GM03348 (cell line): ENCODE measurements around the gene MYO1A.
"Not testable (repeated sequence)": the region's sequence is repeated elsewhere in the genome, so short reads cannot be mapped to it uniquely, and the experiment has no call there.

Source experiments
- DNase-seq: peaks from one replicate; pipeline ENCODE4 v3.0.0; 2012; ENCODE audit warnings: low spot score

The MYO1A gene

DNA sequence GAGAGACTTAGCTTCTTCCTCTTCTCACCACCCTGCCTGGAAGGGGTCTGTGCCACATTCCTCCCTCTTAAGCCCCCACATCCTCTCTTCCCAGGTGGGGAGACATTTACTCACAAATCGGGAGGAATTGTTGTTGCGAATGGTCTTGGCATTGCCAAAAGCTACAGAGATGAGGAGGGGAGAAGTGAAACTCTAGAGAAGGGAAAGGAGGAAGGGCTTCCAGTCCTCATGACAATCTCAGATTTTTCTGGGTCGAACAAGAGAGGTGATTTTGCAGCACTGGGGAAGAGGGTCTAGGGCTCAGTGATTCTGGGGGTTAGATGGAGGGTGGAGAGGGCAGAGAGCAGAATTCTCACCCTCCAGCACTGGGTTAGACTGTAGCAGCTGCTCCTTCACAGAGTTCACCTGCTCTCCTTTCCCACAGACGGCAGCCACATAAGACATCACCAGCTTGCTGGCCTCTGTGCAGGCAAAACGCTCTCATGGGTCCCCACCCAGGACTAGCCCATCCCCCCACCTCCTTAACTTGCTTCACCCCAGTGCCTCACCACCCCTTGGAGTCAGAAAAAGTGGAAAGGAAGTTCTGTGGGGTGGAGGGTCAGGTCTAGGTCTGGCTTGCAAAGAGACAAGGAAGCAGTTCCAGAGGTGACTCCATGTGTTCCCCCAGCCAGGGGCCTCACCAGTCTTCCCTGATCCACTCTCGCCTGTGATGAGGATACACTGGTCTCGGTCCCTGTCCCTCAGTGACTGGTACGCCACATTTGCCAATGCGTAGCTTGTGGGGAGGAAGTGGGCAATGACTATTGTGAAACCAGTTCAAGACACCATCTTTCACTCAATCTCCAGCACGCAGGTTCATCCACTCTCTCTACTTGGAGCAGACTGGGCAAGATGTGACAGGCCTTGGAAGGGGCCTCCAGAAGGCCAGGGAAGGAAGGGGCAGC, 2.7 kb downstream of the MYO1A start:
- no peak for DNase-seq

- DNase-seq = no peak
Observed at GRCh38 chr12:57046086-57046791, 3.7 kb downstream of the MYO1A start.

DNA sequence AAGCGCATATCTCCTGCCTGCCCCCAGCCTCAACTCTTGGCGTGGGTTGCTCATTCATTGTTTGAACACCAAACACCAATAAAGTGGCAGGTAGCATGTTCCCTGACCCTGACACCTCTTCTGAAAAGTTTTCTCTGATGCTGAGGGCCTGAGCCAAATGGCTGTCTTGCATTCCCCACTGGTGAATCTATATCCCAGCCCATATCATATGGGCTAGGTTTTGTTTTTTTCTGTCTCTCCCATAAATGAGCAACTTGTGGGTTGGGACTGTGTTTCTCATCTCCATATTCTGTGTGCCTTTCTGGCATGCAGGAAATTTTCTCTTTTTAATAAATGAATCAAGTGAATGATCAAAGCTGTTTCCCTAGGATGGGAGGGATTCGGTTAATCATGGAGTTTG, 5.0 kb downstream of the MYO1A start:
- no peak for DNase-seq

DNA sequence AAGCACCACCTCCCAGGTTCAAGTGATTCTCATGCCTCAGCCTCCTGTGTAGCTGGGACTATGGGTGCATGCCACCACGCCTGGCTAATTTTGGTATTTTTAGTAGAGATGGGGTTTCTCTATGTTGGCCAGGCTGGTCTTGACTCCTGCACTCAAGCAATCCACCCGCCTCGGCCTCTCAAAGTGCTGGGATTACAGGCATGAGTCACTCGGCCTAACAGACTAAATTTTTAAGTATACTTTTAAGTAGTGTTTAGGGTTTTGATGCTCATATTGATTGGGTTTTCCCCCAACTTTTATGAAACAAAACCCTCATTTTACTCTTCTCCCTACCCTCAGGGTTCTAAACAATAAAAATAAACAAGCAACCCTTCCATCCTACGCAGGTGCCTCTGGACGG, 5.5 kb downstream of the MYO1A start:
- no peak for DNase-seq

DNA sequence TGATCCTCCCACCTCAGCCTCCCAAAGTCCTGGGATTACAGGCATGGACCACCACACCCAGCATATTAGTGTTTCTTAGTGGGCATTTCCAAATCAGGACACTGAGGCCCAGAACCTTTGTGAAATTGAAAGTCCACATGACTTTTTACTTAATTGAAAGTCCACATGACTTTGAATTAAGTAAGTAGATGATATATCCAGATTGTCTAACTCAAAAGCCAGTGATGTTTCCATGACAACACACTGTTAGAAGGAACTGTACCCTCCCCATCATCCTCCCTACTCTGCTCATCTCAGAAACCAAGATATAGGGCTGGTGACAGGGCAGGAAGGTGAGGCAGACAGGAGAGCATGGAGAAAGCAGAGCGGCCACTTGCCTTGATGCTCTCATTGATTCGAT, 7.2 kb downstream of the MYO1A start:
- DNase-seq = no peak

- DNase-seq = no peak
Observed at GRCh38 chr12:57040750-57041149, 9.2 kb downstream of the MYO1A start.

- DNase-seq = no peak
Observed at GRCh38 chr12:57040211-57040610, 9.7 kb downstream of the MYO1A start.

DNA sequence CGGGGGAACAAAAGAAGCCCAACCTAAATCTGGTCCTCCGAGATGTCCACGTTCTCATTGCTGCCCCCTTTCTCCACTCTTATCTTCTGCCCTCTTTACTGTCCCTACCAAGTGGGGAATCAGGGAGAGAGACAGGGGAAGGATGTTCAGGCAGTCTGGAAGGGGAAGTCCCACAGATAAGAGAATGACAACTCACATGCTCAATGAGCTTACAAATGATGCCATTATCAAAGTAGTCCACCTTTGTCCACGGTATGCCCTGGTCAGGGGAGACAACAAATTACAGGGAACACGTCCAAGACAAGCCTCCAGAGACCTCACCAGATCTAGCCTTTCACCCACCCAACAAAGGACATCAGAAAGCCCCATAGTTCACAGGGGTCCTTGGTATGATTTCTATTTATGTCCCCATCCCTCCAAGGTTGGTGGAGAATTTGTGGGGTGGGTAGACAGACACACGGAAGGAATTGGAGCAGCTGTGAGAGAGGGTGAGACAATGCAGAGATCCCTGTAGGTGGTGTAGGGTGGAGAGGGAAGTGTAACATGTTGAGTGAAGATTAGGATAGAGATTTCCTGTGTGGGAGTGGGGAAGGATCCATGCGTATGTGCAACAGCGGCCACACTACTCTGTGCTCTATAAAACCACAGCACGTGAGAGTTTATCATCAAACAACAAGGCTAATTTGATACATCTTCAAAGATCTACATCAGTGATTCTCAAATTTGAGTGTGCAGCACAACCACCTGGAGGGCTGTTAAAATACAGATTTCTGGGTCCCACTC, 10.7 kb downstream of the MYO1A start:
- DNase-seq = no peak

GRCh38 chr12:57037264-57037663, 12.7 kb downstream of the MYO1A start:
- DNase-seq = no peak

GRCh38 chr12:57033431-57033830, 16.5 kb downstream of the MYO1A start:
- DNase-seq = no peak

DNA sequence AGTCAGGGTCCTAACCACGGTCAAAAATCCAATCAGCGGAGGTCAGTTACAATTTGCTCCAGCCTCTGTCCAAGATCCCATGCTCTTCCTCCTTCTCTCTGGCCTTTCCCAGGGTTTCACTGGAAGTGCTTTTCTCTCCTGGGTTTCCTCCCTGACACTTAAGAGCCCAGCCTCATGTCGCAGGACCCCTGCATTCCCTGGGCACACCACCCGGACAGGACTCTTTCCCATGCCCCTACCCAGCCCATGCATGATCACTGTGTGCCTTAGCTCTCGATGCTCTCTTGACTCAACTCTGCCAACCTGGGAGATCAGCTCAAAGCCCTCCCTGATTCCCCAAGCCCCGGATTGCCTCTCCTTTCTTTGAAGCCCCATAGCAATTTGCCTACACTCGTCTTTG, 18.1 kb downstream of the MYO1A start:
- DNase-seq = no peak

DNA sequence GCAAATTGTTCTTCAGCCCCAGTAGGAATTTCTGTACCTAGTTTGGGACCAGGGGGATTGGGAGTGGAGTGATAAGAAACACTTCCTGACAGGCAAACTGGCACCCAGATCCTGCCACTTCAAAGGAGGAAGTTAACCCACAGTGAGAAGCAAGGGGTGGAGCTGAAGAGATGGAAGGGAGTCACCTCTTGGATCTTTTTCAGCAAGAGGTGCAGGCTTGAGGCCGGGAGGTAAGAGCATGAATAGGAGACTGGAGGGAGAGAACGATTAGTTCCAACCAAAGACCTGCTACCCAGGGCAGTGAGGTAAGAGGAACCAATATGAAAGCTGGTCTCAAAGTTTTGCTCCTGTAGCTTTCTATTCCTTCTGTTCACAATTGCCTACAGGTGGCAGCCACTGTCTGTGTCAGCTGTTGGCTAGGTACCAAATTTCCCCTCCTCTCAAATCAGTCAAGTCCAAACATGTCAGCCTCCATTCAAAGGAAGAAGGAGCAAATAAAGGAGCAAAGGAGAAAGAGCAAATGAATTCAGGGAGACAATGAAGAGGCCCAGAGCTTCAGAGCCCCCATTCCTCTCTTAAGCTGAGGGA, 18.7 kb downstream of the MYO1A start:
- DNase-seq = no peak

GRCh38 chr12:57029457-57029856, 20.5 kb downstream of the MYO1A start:
- DNase-seq = no peak

DNA sequence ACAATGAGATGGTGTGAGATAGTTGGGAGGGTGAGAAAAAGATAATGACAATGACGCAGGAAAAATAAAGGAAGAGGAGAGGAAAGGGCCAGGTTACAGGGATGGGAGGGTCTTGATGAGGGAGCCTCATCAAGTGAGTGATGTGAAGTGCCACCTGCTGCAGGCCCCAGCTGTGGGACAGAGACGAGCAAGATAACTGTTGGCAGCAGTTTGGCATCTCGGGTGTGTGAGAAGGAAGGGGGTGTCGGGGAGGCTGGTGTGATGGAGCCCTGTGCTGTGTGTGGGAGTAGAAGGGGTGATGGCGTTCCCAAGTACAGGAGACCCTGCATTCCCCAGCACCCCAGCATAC, 22.1 kb downstream of the MYO1A start:
- no peak for DNase-seq

GRCh38 chr12:57027011-57027804, 22.7 kb downstream of the MYO1A start:
- no peak for DNase-seq

- DNase-seq = no peak
Observed at GRCh38 chr12:57025196-57025595, 24.7 kb downstream of the MYO1A start.

DNA sequence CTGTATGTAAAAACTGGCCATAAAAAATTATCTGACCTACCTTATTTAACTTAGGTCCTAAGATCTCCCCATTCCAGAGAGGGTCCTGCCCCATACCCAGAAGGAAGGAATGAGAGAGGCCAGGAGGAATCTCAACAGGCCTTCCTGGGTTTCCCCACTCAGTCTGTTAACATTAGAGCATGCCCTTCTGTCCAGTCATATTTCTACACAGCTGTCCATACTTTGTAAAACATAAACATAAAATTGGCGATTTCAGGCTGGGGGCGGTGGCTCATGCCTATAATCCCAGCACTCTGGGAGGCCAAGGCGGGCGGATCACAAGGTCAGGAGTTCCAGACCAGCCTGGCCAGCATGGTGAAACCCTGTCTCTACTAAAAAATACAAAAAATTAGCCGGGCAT, 27.6 kb downstream of the MYO1A start:
- DNase-seq = not testable (repeated sequence)

DNA sequence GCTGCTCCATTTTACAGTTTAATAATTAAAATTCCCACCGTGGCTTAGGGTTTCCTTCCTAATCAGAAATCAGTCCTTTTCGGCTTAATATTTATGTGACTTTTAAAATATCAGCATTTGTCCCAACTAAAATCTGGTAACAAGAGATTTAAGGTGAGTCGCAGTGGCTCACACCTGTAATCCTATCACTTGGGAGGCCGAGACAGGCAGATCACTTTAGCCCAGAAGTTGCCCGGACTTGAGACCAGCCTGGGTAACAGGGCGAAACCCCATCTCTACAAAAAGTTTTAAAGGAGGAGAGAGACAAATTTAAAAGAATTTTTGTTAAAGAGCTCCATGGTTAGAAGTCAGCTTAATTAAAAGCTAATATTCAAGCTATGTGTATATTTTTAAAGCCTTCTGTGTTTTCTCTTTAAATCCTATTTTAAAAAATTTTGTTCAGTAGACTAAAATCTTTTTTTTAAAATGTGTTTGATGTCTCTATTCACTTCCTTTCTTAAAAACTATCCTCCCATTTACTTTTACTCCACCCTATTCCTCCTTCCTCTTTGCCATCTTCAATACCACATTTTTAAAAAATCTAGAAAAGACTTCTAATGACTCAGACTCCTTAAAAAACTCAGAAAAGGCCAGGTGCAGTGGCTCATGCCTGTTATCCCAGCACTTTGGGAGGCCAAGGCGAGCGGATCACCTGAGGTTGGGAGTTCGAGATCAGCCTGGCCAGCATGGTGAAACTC, 29.8 kb downstream of the MYO1A start:
- DNase-seq = no peak

- no peak for DNase-seq
Observed at GRCh38 chr12:57018906-57019305, 31.0 kb downstream of the MYO1A start.

DNA sequence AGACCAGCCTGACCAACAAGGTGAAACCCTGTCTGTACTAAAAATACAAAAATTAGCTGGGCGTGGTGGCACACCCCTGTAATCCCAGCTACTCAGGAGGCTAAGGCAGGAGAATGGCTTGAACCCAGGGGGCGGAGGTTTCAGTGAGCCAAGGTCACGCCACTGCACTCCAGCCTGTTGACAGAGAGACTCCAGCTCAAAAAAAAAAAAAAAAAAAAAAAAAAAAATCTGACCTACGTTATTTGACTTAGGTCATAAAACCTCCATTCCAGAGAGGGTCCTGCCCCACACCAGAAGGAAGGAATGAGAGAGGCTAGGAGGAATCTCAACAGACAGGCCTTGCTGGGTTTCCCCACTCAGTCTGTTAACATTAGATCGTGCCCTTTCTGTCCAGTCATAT, 31.6 kb downstream of the MYO1A start:
- DNase-seq = not testable (repeated sequence)

DNA sequence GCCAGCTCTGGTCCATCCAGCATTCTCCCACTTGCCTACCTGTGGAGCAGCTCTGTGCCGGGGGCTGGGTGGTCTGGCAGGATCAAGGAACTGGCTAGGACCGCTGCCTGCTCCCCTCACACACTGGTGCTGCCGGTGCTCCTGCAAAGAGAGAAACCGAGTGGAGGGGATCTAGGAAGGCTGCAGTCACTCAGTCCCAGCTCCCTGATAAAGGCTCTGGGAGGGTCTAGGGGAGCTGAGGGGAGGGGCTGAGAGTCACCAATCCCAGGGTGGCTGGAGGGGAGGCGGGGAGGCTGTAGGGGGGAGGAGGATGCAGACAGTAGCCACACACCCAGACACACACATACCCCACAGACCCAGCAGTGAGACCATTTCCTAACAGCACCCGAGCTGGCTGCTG, 33.6 kb downstream of the MYO1A start, which contains the start of gene TAC3:
TSS of gene TAC3 (minus strand) at position 182 of the 400 bp plus-strand sequence. CDS start 732 bp downstream, outside the sequence.
- DNase-seq = no peak
